HepG2 (cell line): ENCODE measurements around the gene TMCO6. TPM values are rescaled to one million over a fixed set of nuclear protein-coding genes. Genes with fewer than 3 reads are reported as not detected.

Experiments
- ADNP ChIP-seq: sonication (generic); formaldehyde crosslinking; IDR thresholded peaks from 2 replicates; pipeline ENCODE4 v1.4.0; 2020; ENCODE audit warnings: missing genetic modification reagents
- E2F5 ChIP-seq: sonication (generic); formaldehyde crosslinking; conservative IDR thresholded peaks from 2 replicates; pipeline ENCODE4 v1.4.0; 2020; ENCODE audit warnings: missing genetic modification reagents
- ELF4 ChIP-seq: sonication (generic); formaldehyde crosslinking; IDR thresholded peaks from 2 replicates; pipeline ENCODE4 v1.5.0; 2020; ENCODE audit warnings: missing genetic modification reagents, mild to moderate bottlenecking, moderate library complexity, borderline replicate concordance
- HIVEP1 ChIP-seq: sonication (generic); formaldehyde crosslinking; IDR thresholded peaks from 2 replicates; pipeline ENCODE4 v1.4.0; 2020; ENCODE audit warnings: mild to moderate bottlenecking, missing genetic modification reagents
- HOXA5 ChIP-seq: sonication (generic); formaldehyde crosslinking; IDR thresholded peaks from 2 replicates; pipeline ENCODE4 v1.4.0; 2020; ENCODE audit warnings: missing genetic modification reagents
- ISX ChIP-seq: sonication (generic); formaldehyde crosslinking; conservative IDR thresholded peaks from 2 replicates; pipeline ENCODE4 v1.5.0; 2020; ENCODE audit warnings: missing genetic modification reagents
- JDP2 ChIP-seq: sonication (generic); formaldehyde crosslinking; IDR thresholded peaks from 2 replicates; pipeline ENCODE4 v1.8.1; 2022; ENCODE audit warnings: missing genetic modification reagents, borderline replicate concordance
- NONO ChIP-seq, 2 experiments: fragments of 450-650 bp in 1 of 2; sonication (generic) in 1 of 2; formaldehyde crosslinking in 1 of 2; IDR thresholded peaks in 1 of 2; conservative IDR thresholded peaks in 1 of 2; 2 replicates each; pipeline versions ENCODE4 v1.6.1 to v1.8.0; 2017 to 2022; ENCODE audit warnings: mild to moderate bottlenecking in 1 of 2, missing genetic modification reagents in 1 of 2, moderate library complexity in 1 of 2
- PHF20 ChIP-seq: sonication (generic); formaldehyde crosslinking; IDR thresholded peaks from 2 replicates; pipeline ENCODE4 v1.5.0; 2020; ENCODE audit warnings: mild to moderate bottlenecking, missing genetic modification reagents
- RFX1 ChIP-seq: fragments of 450-650 bp; IDR thresholded peaks from 2 replicates; pipeline ENCODE4 v1.6.1; 2017
- SOX13 ChIP-seq, 3 experiments: fragments of 450-650 bp in 1 of 3; sonication (generic) in 1 of 3; formaldehyde crosslinking in 1 of 3; IDR thresholded peaks in 2 of 3; conservative IDR thresholded peaks in 1 of 3; 2 replicates each; pipeline versions ENCODE4 v1.5.0 to v1.6.1; 2016 to 2020; ENCODE audit warnings: antibody characterized with exemption in 1 of 3, mild to moderate bottlenecking in 1 of 3, missing compliant biosample characterization in 1 of 3, missing genetic modification reagents in 1 of 3, moderate library complexity in 1 of 3
- ZBTB20 ChIP-seq: sonication (generic); formaldehyde crosslinking; IDR thresholded peaks from 2 replicates; pipeline ENCODE4 v1.8.1; 2023; ENCODE audit warnings: missing genetic modification reagents, low read depth, mild to moderate bottlenecking, borderline replicate concordance
- ZBTB44 ChIP-seq: sonication (generic); formaldehyde crosslinking; IDR thresholded peaks from 2 replicates; pipeline ENCODE4 v1.4.0; 2020; ENCODE audit warnings: missing genetic modification reagents
- ZNF124 ChIP-seq: sonication (generic); formaldehyde crosslinking; IDR thresholded peaks from 2 replicates; pipeline ENCODE4 v1.4.0; 2020; ENCODE audit warnings: missing genetic modification reagents
- ZNF598 ChIP-seq: sonication (generic); formaldehyde crosslinking; IDR thresholded peaks from 2 replicates; pipeline ENCODE4 v1.5.1; 2020; ENCODE audit warnings: mild to moderate bottlenecking, missing genetic modification reagents, borderline replicate concordance
- ZNF644 ChIP-seq: IDR thresholded peaks from 2 replicates; pipeline ENCODE4 v1.6.1; 2016; ENCODE audit warnings: low read depth
- ZNF674 ChIP-seq: sonication (generic); formaldehyde crosslinking; IDR thresholded peaks from 2 replicates; pipeline ENCODE4 v1.5.0; 2020; ENCODE audit warnings: low read depth, mild to moderate bottlenecking, missing genetic modification reagents
- ZNF800 ChIP-seq: sonication (generic); formaldehyde crosslinking; IDR thresholded peaks from 2 replicates; pipeline ENCODE4 v1.4.0; 2020; ENCODE audit warnings: missing genetic modification reagents
- polyA plus RNA-seq, 8 experiments: library from polyadenylated mRNA; depleted of rRNA in 3 of 8; stranded (reverse) in 7 of 8; unstranded in 1 of 8; fragments of >200 nt; fragmentation: Illumina TruSeq in 4 of 8; extraction: Trizol in 4 of 8; gene quantifications; 2 replicates each; pipeline versions ENCODE4 v1.2.1 to v1.2.3, GENCODE V29; 2011 to 2016; ENCODE audit warnings: low read depth in 4 of 8, missing spikeins in 1 of 8, mixed read lengths in 1 of 8; ENCODE audit not compliant: insufficient read depth in 1 of 8
- total RNA-seq, 5 experiments: library from RNA; depleted of rRNA; stranded (reverse); fragments of >200 nt; fragmentation: Illumina TruSeq; extraction: Trizol; gene quantifications; 2 replicates each; pipeline ENCODE4 v1.2.3, GENCODE V29; 2016; ENCODE audit warnings: low read depth in 1 of 5
- TF ChIP-seq, protein P1 (sequence below): sonication (generic); formaldehyde crosslinking; IDR thresholded peaks from 2 replicates; pipeline ENCODE4 v1.8.0; 2022; ENCODE audit warnings: missing genetic modification reagents, low read depth, mild to moderate bottlenecking, borderline replicate concordance
- TF ChIP-seq, protein P2 (sequence below), 2 experiments: sonication (generic) in 1 of 2; formaldehyde crosslinking in 1 of 2; IDR thresholded peaks; 2 replicates each; pipeline versions ENCODE4 v1.4.0 to v1.6.1; 2016 to 2020; ENCODE audit warnings: borderline replicate concordance in 1 of 2, low read depth in 1 of 2, mild to moderate bottlenecking in 1 of 2, missing genetic modification reagents in 1 of 2

TMCO6 gene
- total and polyA plus RNA-seq, 2 of the 13 experiments (the other 11 are each of a cell fraction or from before 2014, with no cell fraction given): 16.6 to 28.2 TPM

- 0 out of 2 replicates have a peak, but pooled peaks have one; percentile 23 for TF ChIP-seq ZNF800 (CRISPR knock-in tag)
- TF ChIP-seq HIVEP1: no peak
- peak; percentile 26; the same call in 1 of the 2 replicates for TF ChIP-seq SOX13 (IDR thresholded peaks at IDR 0.05)
- TF ChIP-seq SOX13 (CRISPR knock-in tag; conservative IDR thresholded peaks at IDR 0.05 in 1 of 2, IDR thresholded peaks at IDR 0.05 in 1 of 2): peak in 1 of 2 experiments; percentile 86; a peak in 2 of 4 replicates
- peak; percentile 92 for TF ChIP-seq HOXA5
- TF ChIP-seq ZNF674 (CRISPR knock-in tag): no peak
- no peak for TF ChIP-seq RFX1
- no peak for TF ChIP-seq ELF4 (CRISPR knock-in tag)
- TF ChIP-seq JDP2 (CRISPR knock-in tag): no peak
- TF ChIP-seq ADNP (CRISPR knock-in tag): no peak
- TF ChIP-seq ZBTB44 (CRISPR knock-in tag): no peak
- peak; percentile 38; the same call in 1 of the 2 replicates for TF ChIP-seq ZBTB20 (CRISPR knock-in tag)
- TF ChIP-seq, protein P1, sequence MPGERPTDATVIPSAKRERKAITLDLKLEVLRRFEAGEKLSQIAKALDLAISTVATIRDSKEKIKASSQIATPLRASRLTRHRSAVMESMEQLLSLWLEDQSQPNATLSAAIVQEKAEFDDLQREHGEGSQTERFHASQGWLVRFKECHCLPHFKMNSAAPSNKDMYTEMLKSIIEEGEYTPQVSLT (CRISPR knock-in tag): no peak
- no peak for TF ChIP-seq PHF20 (CRISPR knock-in tag)
- TF ChIP-seq, protein P2, sequence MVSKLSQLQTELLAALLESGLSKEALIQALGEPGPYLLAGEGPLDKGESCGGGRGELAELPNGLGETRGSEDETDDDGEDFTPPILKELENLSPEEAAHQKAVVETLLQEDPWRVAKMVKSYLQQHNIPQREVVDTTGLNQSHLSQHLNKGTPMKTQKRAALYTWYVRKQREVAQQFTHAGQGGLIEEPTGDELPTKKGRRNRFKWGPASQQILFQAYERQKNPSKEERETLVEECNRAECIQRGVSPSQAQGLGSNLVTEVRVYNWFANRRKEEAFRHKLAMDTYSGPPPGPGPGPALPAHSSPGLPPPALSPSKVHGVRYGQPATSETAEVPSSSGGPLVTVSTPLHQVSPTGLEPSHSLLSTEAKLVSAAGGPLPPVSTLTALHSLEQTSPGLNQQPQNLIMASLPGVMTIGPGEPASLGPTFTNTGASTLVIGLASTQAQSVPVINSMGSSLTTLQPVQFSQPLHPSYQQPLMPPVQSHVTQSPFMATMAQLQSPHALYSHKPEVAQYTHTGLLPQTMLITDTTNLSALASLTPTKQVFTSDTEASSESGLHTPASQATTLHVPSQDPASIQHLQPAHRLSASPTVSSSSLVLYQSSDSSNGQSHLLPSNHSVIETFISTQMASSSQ (IDR thresholded peaks at IDR 0.05; ENCODE audit: low read depth): 0 out of 2 replicates have a peak, but pooled peaks have one; percentile 50
- TF ChIP-seq, protein P2 (CRISPR knock-in tag; IDR thresholded peaks at IDR 0.05; ENCODE audit: borderline replicate concordance): no peak; the same call in 1 of the 2 replicates
- TF ChIP-seq E2F5 (CRISPR knock-in tag): no peak
- peak; percentile 58; the same call in 1 of the 2 replicates for TF ChIP-seq ZNF644 (CRISPR knock-in tag)
- TF ChIP-seq NONO (IDR thresholded peaks at IDR 0.05): no peak
- no peak for TF ChIP-seq NONO (CRISPR knock-in tag; conservative IDR thresholded peaks at IDR 0.05)
- 0 out of 2 replicates have a peak, but pooled peaks have one; percentile 34 for TF ChIP-seq ZNF124 (CRISPR knock-in tag)
- no peak for TF ChIP-seq ZNF598 (CRISPR knock-in tag)
- TF ChIP-seq ISX: no peak
Observed at GRCh38 chr5:140607031-140607430, 32.2 kb upstream of the TMCO6 start (continued).
